CD14-positive monocyte (primary cell): ENCODE data around the gene PGBD1. TPM values are rescaled to one million over a fixed set of nuclear protein-coding genes. Genes with fewer than 3 reads are reported as not detected.
A peak's percentile ranks its signal among the peaks of the same experiment; 100 is the strongest.

ENCODE experiments used
- DNase-seq, 3 donors: peaks; one replicate each; pipeline ENCODE4 v3.0.0-alpha.2; 2011 to 2022
- H2AFZ ChIP-seq: 2 replicates; pipeline ENCODE4 v1.6.0; 2012; ENCODE audit warnings: mild to moderate bottlenecking, low read depth, low read length, inconsistent platforms; ENCODE audit not compliant: insufficient read depth, poor library complexity, severe bottlenecking
- H3K27ac ChIP-seq, 2 donors: 1 replicate in 1 of 2; 2 replicates in 1 of 2; pipeline ENCODE4 v1.5.1; 2012 to 2013; ENCODE audit warnings: low read length in 2 of 2, control low read depth in 1 of 2, inconsistent platforms in 1 of 2, low read depth in 1 of 2, mild to moderate bottlenecking in 1 of 2
- H3K27me3 ChIP-seq, 2 donors: one replicate each; pipeline versions ENCODE4 v1.6.0 to v1.6.1; 2011 to 2013; ENCODE audit warnings: low read length in 2 of 2; ENCODE audit not compliant: control insufficient read depth in 2 of 2, insufficient read depth in 2 of 2
- H3K36me3 ChIP-seq, 2 donors: replicated peaks in 1 of 2; 1 replicate in 1 of 2; 2 replicates in 1 of 2; pipeline versions ENCODE4 v1.5.1 to v1.6.1; 2012 to 2013; ENCODE audit warnings: low read length in 2 of 2, control low read depth in 1 of 2, inconsistent platforms in 1 of 2, mild to moderate bottlenecking in 1 of 2; ENCODE audit not compliant: insufficient read depth in 2 of 2, control insufficient read depth in 1 of 2
- H3K4me1 ChIP-seq, 2 donors: 1 replicate in 1 of 2; 2 replicates in 1 of 2; pipeline versions ENCODE4 v1.5.1 to v1.6.1; 2012 to 2013; ENCODE audit warnings: low read length in 2 of 2, control low read depth in 1 of 2, inconsistent platforms in 1 of 2, mild to moderate bottlenecking in 1 of 2, moderate library complexity in 1 of 2; ENCODE audit not compliant: insufficient read depth in 2 of 2, control insufficient read depth in 1 of 2
- H3K4me2 ChIP-seq: replicated peaks from 2 replicates; pipeline ENCODE3; 2012; ENCODE audit warnings: low read length, moderate library complexity, mild to moderate bottlenecking; ENCODE audit not compliant: poor library complexity, severe bottlenecking; ENCODE audit errors: extremely low read depth
- H3K4me3 ChIP-seq, 3 experiments: fragments of 200-600 bp in 1 of 3; sonication (generic) in 1 of 3; replicated peaks in 1 of 3; 1 replicate in 2 of 3; 2 replicates in 1 of 3; pipeline ENCODE4 v1.5.1; 2011 to 2013; ENCODE audit warnings: low read length in 3 of 3, mild to moderate bottlenecking in 3 of 3, control low read depth in 2 of 3, low read depth in 2 of 3, inconsistent platforms in 1 of 3, moderate library complexity in 1 of 3
- H3K79me2 ChIP-seq: 2 replicates; pipeline ENCODE4 v1.6.0; 2012; ENCODE audit warnings: mild to moderate bottlenecking, control low read depth, inconsistent platforms, low read length, moderate library complexity; ENCODE audit not compliant: insufficient read depth
- H3K9ac ChIP-seq: 2 replicates; pipeline ENCODE4 v1.6.0; 2017; ENCODE audit warnings: low read length, mild to moderate bottlenecking; ENCODE audit not compliant: insufficient read depth, poor library complexity, severe bottlenecking
- H3K9me3 ChIP-seq, 2 donors: replicated peaks in 1 of 2; 1 replicate in 1 of 2; 2 replicates in 1 of 2; pipeline versions ENCODE4 v1.5.1 to v1.6.1; 2012 to 2013; ENCODE audit warnings: low read length in 2 of 2, control low read depth in 1 of 2; ENCODE audit not compliant: control insufficient read depth in 1 of 2, insufficient read depth in 1 of 2
- H4K20me1 ChIP-seq: 2 replicates; pipeline ENCODE4 v1.6.0; 2012; ENCODE audit warnings: mild to moderate bottlenecking, low read length, control low read depth, moderate library complexity; ENCODE audit not compliant: insufficient read depth
- H3K27ac Mint-ChIP-seq, 7 donors: one replicate each; pipeline ENCODE4 v1.8.0; 2020; ENCODE audit warnings: mild to moderate bottlenecking in 7 of 7, mixed read lengths in 7 of 7, moderate library complexity in 6 of 7, inconsistent platforms in 2 of 7
- H3K27me3 Mint-ChIP-seq, 3 donors: one replicate each; pipeline ENCODE4 v1.8.0; 2021 to 2022; ENCODE audit warnings: low read depth in 3 of 3, mild to moderate bottlenecking in 3 of 3, mixed read lengths in 3 of 3, moderate library complexity in 3 of 3, inconsistent platforms in 1 of 3
- H3K36me3 Mint-ChIP-seq, 2 donors: one replicate each; pipeline ENCODE4 v1.8.0; 2020; ENCODE audit warnings: mixed read lengths in 2 of 2, inconsistent platforms in 1 of 2, mild to moderate bottlenecking in 1 of 2
- H3K4me1 Mint-ChIP-seq: one replicate; pipeline ENCODE4 v1.8.0; 2020; ENCODE audit warnings: mild to moderate bottlenecking, mixed read lengths
- H3K4me3 Mint-ChIP-seq, 2 donors: one replicate each; pipeline ENCODE4 v1.8.0; 2020; ENCODE audit warnings: mild to moderate bottlenecking in 2 of 2, mixed read lengths in 2 of 2, moderate library complexity in 1 of 2
- H3K9me3 Mint-ChIP-seq, 7 donors: one replicate each; pipeline ENCODE4 v1.8.0; 2020 to 2022; ENCODE audit warnings: mixed read lengths in 7 of 7, mild to moderate bottlenecking in 6 of 7, moderate library complexity in 6 of 7, inconsistent platforms in 2 of 7
- WGBS: methylation state at CpG from one replicate; pipeline ENCODE4 v1.1.5; 2013; ENCODE audit warnings: missing lambda C conversion rate; ENCODE audit not compliant: insufficient coverage; 5-methylcytosine and 5-hydroxymethylcytosine counted together
- intact Hi-C, 2 donors: fragments of 100-400 bp; cut with micrococcal nuclease; formaldehyde crosslinking; loops; one replicate each; pipeline versions ENCODE4 v1.15.0 to v1.15.1; 2023
- polyA plus RNA-seq, 3 donors: library from polyadenylated mRNA; depleted of rRNA in 1 of 3; unstranded in 2 of 3; stranded (reverse) in 1 of 3; fragments of 300-500 nt in 2 of 3; fragments of >200 nt in 1 of 3; fragmentation: Illumina TruSeq in 2 of 3; gene quantifications; 1 replicate in 2 of 3; 2 replicates in 1 of 3; pipeline ENCODE4 v1.2.3, GENCODE V29; 2012 to 2021
- TF ChIP-seq, protein P1 (sequence below): fragments of 200-600 bp; IDR thresholded peaks from one replicate; pipeline ENCODE4 v1.8.0; 2022; ENCODE audit warnings: antibody characterized with exemption, mild to moderate bottlenecking

PGBD1 gene
- polyA plus RNA-seq, 3 donors = 0.15 to 0.36 (median 0.17) TPM

DNA sequence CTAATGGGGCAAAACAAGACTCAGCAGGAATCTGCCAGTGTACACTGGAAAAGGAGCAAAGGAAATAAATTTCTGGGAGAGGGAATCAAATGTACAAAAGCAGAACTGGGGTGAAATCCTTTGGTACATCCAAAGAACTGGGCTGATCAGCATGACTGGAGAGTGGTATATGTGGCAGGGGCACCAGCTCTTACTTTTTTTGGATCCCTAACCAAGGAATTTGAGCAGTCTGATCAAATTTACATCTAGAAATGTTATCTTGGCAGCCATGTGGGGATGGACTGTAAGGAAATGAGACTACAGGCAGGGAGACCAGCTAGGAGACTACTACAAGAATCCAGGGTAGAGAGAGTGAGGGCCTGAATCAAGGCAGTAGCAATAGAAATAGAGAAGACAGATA, 55.7 kb downstream of the PGBD1 start:
- intact Hi-C loops = loop anchor here (5.0 to 10.0 kb wide), 5 partner anchors 72 to 1202 kb away; partner anchors contain the start of genes NKAPL (in 1 of the 2), ZNF165 (in 1 of the 2) and ZSCAN26 (in 1 of the 2)
- H3K9me3 ChIP-seq = peaks cover 0 to 8% of the 10 kb centered on the region in 2 donors
- H3K27me3 ChIP-seq = no peaks in the 10 kb centered on the region
- no peaks in the 10 kb centered on the region for H4K20me1 ChIP-seq
- H3K79me2 ChIP-seq = no peaks in the 10 kb centered on the region
- no peak overlapping the region for H3K9ac ChIP-seq
- H3K4me3 Mint-ChIP-seq = no peak overlapping the region
- TF ChIP-seq, protein P1, sequence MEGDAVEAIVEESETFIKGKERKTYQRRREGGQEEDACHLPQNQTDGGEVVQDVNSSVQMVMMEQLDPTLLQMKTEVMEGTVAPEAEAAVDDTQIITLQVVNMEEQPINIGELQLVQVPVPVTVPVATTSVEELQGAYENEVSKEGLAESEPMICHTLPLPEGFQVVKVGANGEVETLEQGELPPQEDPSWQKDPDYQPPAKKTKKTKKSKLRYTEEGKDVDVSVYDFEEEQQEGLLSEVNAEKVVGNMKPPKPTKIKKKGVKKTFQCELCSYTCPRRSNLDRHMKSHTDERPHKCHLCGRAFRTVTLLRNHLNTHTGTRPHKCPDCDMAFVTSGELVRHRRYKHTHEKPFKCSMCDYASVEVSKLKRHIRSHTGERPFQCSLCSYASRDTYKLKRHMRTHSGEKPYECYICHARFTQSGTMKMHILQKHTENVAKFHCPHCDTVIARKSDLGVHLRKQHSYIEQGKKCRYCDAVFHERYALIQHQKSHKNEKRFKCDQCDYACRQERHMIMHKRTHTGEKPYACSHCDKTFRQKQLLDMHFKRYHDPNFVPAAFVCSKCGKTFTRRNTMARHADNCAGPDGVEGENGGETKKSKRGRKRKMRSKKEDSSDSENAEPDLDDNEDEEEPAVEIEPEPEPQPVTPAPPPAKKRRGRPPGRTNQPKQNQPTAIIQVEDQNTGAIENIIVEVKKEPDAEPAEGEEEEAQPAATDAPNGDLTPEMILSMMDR = no peak
- no peaks in the 10 kb centered on the region for H3K27me3 Mint-ChIP-seq
- no peak overlapping the region for H3K4me2 ChIP-seq
- H3K4me3 ChIP-seq = peak overlapping the region in 1 of 3 experiments; percentile 94
- H3K4me1 Mint-ChIP-seq = peaks cover 5% of the 10 kb centered on the region
- no peak overlapping the region for H3K27ac ChIP-seq
- H3K36me3 Mint-ChIP-seq = no peaks in the 10 kb centered on the region
- DNase-seq = no peak
- peaks cover 5 to 19% (median 13%) of the 10 kb centered on the region in 7 donors for H3K9me3 Mint-ChIP-seq
- H3K36me3 ChIP-seq = no peaks in the 10 kb centered on the region
- H3K27ac Mint-ChIP-seq = no peak overlapping the region
- H2AFZ ChIP-seq = peak overlapping the region; percentile 89
- peaks cover 15 to 16% of the 10 kb centered on the region in 2 donors for H3K4me1 ChIP-seq

DNA sequence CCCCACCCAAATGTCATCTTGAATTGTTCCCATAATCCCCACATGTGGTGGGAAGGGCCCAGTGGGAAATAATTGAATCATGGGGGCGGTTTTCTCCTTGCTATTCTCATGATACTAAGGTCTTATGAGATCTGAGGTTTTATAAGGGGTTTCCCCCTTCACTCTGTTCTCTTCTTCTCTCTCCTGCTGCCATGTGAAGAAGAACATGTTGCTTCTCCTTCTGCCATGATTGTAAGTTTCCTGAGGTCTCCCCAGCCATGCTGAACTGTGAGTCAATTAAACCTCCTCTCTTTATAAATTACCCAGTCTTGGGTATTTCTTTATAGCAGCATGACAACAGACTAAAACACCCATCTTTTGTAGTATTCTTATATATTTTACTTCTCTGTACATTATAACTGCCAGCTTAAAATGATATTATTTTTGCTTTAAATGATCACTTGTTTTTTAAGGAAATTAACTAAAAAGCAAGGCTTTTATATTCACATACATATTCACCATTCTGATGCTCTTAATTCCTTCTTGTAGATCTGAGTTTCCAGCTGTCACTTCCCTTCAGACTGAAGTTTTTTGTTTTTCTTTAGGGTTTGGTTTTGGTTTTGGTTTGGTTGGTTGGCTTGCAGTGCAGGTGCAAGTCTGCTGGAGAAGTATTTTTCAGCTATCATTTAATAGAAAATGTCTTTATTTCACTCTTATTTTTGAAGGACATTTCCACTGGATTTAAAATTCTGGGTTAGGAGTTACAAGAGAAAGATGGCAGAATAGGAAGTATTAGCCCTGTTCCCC, 59.1 kb downstream of the PGBD1 start:
- H4K20me1 ChIP-seq = no peaks in the 10 kb centered on the region
- H3K79me2 ChIP-seq = no peaks in the 10 kb centered on the region
- Mint-ChIP-seq H3K4me1 (no peaks in the 10 kb centered on the region), H3K27me3 (peaks cover 0 to 1% (median 0%) of the 10 kb centered on the region in 3 donors), H3K9me3 (peaks cover 5 to 22% (median 13%) of the 10 kb centered on the region in 7 donors), H3K4me3 (no peak overlapping the region), H3K27ac (no peak overlapping the region), H3K36me3 (no peaks in the 10 kb centered on the region)
- no peaks in the 10 kb centered on the region for H3K27me3 ChIP-seq
- H3K9me3 ChIP-seq = peaks cover 0 to 8% of the 10 kb centered on the region in 2 donors
- H3K4me2 ChIP-seq = no peak overlapping the region
- TF ChIP-seq, protein P1 = no peak
- peaks cover 11% of the 10 kb centered on the region in 2 donors for H3K4me1 ChIP-seq
- no peak overlapping the region for H3K27ac ChIP-seq
- no peak overlapping the region for H3K4me3 ChIP-seq
- intact Hi-C loops = no loop called here
- H2AFZ ChIP-seq = no peak overlapping the region
- WGBS = no CpG with 5 or more reads among the region's 1 CpG
- DNase-seq = no peak
- no peaks in the 10 kb centered on the region for H3K36me3 ChIP-seq
- H3K9ac ChIP-seq = no peak overlapping the region
